NCI-H1930 (cell line): ENCODE results near the gene ACVR1.
A peak's percentile ranks its signal among the peaks of the same experiment; 100 is the strongest.

ENCODE experiments used
- DNase-seq, 2 experiments: peaks; one replicate each; lab custom pipeline; 2025; lab: John Stamatoyannopoulos, UW

Gene ACVR1

GRCh38 chr2:157790780-157791179, 85.3 kb downstream of the ACVR1 start:
- no peak for DNase-seq

- DNase-seq: no peak
These were observed 86.1 kb downstream of the ACVR1 start for GRCh38 chr2:157789933-157790511.

GRCh38 chr2:157789256-157789655, 86.9 kb downstream of the ACVR1 start:
- DNase-seq: no peak

- DNase-seq: no peak
These were observed 87.9 kb downstream of the ACVR1 start for GRCh38 chr2:157788201-157788600.

- no peak for DNase-seq
These were observed 88.7 kb downstream of the ACVR1 start for GRCh38 chr2:157787364-157787938.

- no peak for DNase-seq
These were observed 89.3 kb downstream of the ACVR1 start for GRCh38 chr2:157786663-157787363.

- no peak for DNase-seq
These were observed 90.1 kb downstream of the ACVR1 start for GRCh38 chr2:157785866-157786662.

GRCh38 chr2:157785200-157785599, 90.9 kb downstream of the ACVR1 start:
- no peak for DNase-seq

- no peak for DNase-seq
These were observed 91.3 kb downstream of the ACVR1 start for GRCh38 chr2:157784823-157785175.

GRCh38 chr2:157784169-157784822, 91.8 kb downstream of the ACVR1 start:
- DNase-seq: no peak

- no peak for DNase-seq
These were observed 92.9 kb downstream of the ACVR1 start for GRCh38 chr2:157783245-157783644.

- no peak for DNase-seq
These were observed 93.9 kb downstream of the ACVR1 start for GRCh38 chr2:157782057-157782845.

GRCh38 chr2:157780211-157780610, 95.9 kb downstream of the ACVR1 start:
- DNase-seq: no peak

- DNase-seq: no peak
These were observed 96.3 kb downstream of the ACVR1 start for GRCh38 chr2:157779794-157780193.

- peak in 1 of 2 experiments; percentile 14 for DNase-seq
These were observed 98.7 kb downstream of the ACVR1 start for GRCh38 chr2:157777427-157777826.

- DNase-seq: no peak
These were observed 104.9 kb downstream of the ACVR1 start for GRCh38 chr2:157771234-157771633.

- no peak for DNase-seq
These were observed 106.3 kb downstream of the ACVR1 start for GRCh38 chr2:157769856-157770255.

- DNase-seq: no peak
These were observed 111.7 kb downstream of the ACVR1 start for GRCh38 chr2:157764386-157764785.

GRCh38 chr2:157761520-157761919, 114.6 kb downstream of the ACVR1 start:
- no peak for DNase-seq

GRCh38 chr2:157760949-157761348, 115.2 kb downstream of the ACVR1 start:
- DNase-seq: no peak

GRCh38 chr2:157759855-157760254, 116.3 kb downstream of the ACVR1 start:
- no peak for DNase-seq
